HG03354 (cell line): ENCODE data around the gene ORAI3.

Experiments
- ATAC-seq: cut with Tn5 transposase; IDR thresholded peaks from one replicate; pipeline ENCODE4 v1.9.1; 2021; ENCODE audit warnings: mild to moderate bottlenecking; ENCODE audit not compliant: unreplicated experiment, poor library complexity, severe bottlenecking

The ORAI3 gene

GRCh38 chr16:30948667-30949649 lies at the start of gene ORAI3:
Gene ORAI3 (plus strand): TSS chr16:30949068. CDS start chr16:30949290, 222 bp downstream.
- peak; percentile 71 for ATAC-seq

GRCh38 chr16:30899794-30900193 lies 49.1 kb upstream of the ORAI3 start:
- no peak for ATAC-seq

DNA sequence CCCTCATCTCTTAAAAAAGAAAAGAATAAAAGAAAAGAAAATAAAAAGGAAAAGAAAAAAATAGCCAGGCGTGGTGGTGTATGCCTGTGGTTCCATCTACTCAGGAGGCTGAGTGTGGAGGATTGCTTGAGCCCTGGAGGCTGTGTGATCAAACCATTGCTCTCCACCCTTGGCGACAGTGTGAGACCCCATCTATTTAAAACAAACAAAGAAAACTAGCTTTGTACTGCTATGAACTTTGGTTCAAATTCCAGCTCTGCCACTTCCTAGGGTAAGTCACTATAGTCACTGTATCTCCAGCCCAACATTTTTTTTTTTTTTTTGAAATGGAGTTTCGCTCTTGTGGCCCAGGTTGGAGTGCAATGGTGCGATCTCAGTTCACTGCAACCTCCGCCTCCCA lies 48.3 kb upstream of the ORAI3 start:
- no peak for ATAC-seq

GRCh38 chr16:30901201-30902028 lies 47.5 kb upstream of the ORAI3 start:
- no peak for ATAC-seq

- peak; percentile 65 for ATAC-seq
Observed at GRCh38 chr16:30902029-30902972, 46.6 kb upstream of the ORAI3 start.

GRCh38 chr16:30903002-30903401 lies 45.9 kb upstream of the ORAI3 start:
- ATAC-seq, result no peak

GRCh38 chr16:30903596-30903995 lies 45.3 kb upstream of the ORAI3 start:
- no peak for ATAC-seq

- ATAC-seq, result no peak
Observed at GRCh38 chr16:30904114-30904780, 44.6 kb upstream of the ORAI3 start.

- no peak for ATAC-seq
Observed at GRCh38 chr16:30907064-30907463, 41.8 kb upstream of the ORAI3 start.

- no peak for ATAC-seq
Observed at GRCh38 chr16:30910427-30911029, 38.3 kb upstream of the ORAI3 start.

DNA sequence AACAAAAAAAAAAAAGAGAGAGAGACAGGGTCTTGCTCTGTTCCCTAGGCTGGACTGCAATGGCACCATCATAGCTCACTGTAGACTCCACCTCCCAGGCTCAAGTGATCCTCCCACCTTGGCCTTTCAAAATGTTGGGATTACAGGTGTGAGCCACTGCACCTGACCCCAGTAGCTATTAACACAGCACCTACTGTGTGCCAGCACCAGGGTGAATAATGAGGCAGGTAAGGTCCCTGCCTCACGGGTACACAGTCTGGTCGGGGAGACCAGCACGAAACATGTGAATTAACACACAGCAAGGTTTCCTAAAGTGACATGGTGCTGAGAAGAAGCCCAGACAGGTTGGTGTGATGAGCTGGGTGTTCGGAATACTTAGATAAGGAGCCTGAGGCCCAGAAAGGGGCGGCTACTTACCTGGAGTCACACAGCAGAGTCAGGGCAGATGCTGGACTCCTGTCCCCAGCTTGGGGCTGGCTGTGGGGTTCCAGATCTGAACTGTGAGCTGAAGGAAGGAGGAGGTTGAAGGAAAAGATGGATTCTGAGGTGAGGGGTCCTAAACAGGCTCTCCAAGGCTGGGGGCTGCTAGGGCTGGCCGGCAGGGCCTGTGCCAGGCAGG lies 36.0 kb upstream of the ORAI3 start:
- no peak for ATAC-seq

DNA sequence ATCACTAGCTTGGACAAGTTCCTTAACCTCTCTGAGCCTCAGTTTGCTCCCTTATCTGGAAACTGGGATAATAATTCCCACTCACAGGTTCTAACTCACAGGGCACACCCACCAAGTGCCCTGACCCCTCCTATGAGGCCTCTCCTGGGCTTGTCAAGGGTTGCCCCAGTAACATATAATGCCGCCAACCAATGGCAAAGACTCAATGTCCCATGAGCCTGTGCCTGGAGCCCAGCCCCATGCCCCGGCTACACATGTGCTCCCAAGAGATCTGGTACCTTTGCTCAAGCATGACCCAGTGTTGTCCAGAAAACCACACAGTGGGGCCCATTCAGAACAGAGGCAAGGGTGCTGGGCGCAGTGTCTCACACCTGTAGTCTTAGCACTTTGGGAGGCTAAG lies 34.0 kb upstream of the ORAI3 start:
- ATAC-seq, result no peak

GRCh38 chr16:30918614-30919013 lies 30.3 kb upstream of the ORAI3 start:
- ATAC-seq, result no peak

DNA sequence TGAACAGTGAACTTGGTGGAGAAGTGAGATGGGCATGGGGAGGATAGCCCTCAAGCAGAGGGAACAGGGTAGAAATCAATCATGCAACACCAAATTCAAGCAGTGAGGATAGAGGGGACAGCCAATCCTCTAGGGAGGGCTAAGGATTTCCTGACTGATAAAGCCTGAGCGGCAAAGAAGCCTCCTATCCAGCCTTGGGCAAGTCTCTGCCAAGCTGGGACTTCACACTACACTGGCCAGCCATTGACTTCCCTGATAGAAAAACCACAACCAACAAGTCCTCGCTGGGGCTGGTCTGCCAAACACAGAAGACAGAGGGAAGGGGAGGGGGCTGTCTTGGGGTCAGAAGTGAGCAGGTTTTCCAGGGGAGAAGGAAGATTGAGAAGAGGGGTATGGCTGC lies 28.0 kb upstream of the ORAI3 start:
- no peak for ATAC-seq

- no peak for ATAC-seq
Observed at GRCh38 chr16:30921459-30921747, 27.5 kb upstream of the ORAI3 start.

DNA sequence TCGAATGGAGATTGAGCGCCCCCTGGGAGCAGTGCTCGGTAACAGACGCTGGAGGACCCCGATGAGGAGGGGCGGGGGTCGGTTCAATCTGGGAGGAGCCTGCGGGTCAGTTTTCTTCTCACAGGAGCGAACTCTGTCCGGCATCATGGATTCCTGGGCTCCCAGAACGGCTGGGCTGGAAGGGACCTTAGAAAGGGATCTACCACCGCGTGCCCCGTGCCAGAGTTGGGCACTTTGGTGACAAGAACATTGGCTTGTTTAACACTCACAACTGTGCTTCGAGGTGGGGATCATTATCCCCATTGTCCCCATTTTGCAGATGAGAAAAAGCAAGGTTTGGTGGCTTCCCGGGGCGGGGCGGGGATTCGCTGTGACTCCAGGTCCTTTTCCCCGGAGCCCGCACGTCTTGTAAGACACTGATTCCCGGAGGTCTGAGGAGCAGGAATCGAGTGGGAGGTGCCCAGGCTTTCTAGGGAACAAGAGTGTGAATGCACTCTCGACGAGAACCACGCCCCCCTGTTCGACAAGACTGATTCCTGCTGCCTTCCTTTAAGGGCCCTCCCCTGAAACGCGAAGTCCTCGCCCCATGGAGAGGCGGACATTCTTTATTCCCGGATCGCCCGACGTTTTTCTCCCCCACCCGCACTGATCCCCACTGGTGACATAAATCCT lies 27.0 kb upstream of the ORAI3 start:
- peak; percentile 1 for ATAC-seq

GRCh38 chr16:30922420-30922959 lies 26.4 kb upstream of the ORAI3 start:
- ATAC-seq, result peak; percentile 77
